Measurements from ENCODE around the gene NATD1. TPM values are rescaled to one million over a fixed set of nuclear protein-coding genes. Genes with fewer than 3 reads are reported as not detected.

NATD1 gene
- total RNA-seq, 4 donors from 2014 or later = 12.3 to 26.2 (median 18.1) TPM

- H3K9me3 ChIP-seq = no peaks in the 10 kb centered on the region
- peaks cover 59 to 66% (median 63%) of the 10 kb centered on the region in 4 donors for H3K4me1 ChIP-seq
- WGBS = 70% methylated on average over 15 of the region's 15 CpGs
These were observed 52.5 kb downstream of the NATD1 start for GRCh38 chr17:21200590-21201297.

GRCh38 chr17:21199856-21200255 is 53.4 kb downstream of the NATD1 start:
- Histone ChIP-seq H3K9me3 (no peaks in the 10 kb centered on the region), H3K27ac (replicated peaks in 1 of 4) (no peak overlapping the region), H3K4me1 (peaks cover 51 to 63% (median 61%) of the 10 kb centered on the region in 4 donors), H3K27me3 (no peaks in the 10 kb centered on the region), H3K36me3 (peaks cover 15 to 35% (median 24%) of the 10 kb centered on the region in 4 donors), H3K4me3 (no peak overlapping the region)
- intact Hi-C loops (cut with DNase I) = no loop called here
- WGBS = 77% methylated on average over 10 of the region's 10 CpGs
- no peak for DNase-seq (ENCODE audit: extremely low spot score)
- TF ChIP-seq EP300 (IDR thresholded peaks at IDR 0.05) (no peak), POLR2AphosphoS5 (IDR thresholded peaks at IDR 0.05) (no peak), POLR2A (IDR thresholded peaks at IDR 0.05; ENCODE audit: low read depth) (no peak)

More at GRCh38 chr17:21200590-21201297, 52.5 kb downstream of the NATD1 start:
- peaks cover 15 to 34% (median 24%) of the 10 kb centered on the region in 4 donors for H3K36me3 ChIP-seq
- no peak overlapping the region for H3K27ac ChIP-seq (replicated peaks in 1 of 4)
- intact Hi-C loops (cut with DNase I) = no loop called here
- no peaks in the 10 kb centered on the region for H3K27me3 ChIP-seq
- no peak for DNase-seq (ENCODE audit: extremely low spot score)
- TF ChIP-seq POLR2A (IDR thresholded peaks at IDR 0.05; ENCODE audit: low read depth) = no peak
- TF ChIP-seq EP300 (IDR thresholded peaks at IDR 0.05) = no peak
- no peak for TF ChIP-seq CTCF (IDR thresholded peaks at IDR 0.05)
- TF ChIP-seq POLR2AphosphoS5 (IDR thresholded peaks at IDR 0.05) = no peak
- no peak overlapping the region for H3K4me3 ChIP-seq

GRCh38 chr17:21199311-21199710 is 53.9 kb downstream of the NATD1 start:
- TF ChIP-seq CTCF (IDR thresholded peaks at IDR 0.05) (no peak), POLR2A (IDR thresholded peaks at IDR 0.05; ENCODE audit: low read depth) (no peak), EP300 (IDR thresholded peaks at IDR 0.05) (no peak), POLR2AphosphoS5 (IDR thresholded peaks at IDR 0.05) (no peak)
- no peak overlapping the region for H3K4me3 ChIP-seq
- no peak for DNase-seq (ENCODE audit: extremely low spot score)
- H3K4me1 ChIP-seq = peaks cover 51 to 63% (median 60%) of the 10 kb centered on the region in 4 donors
- no peaks in the 10 kb centered on the region for H3K9me3 ChIP-seq
- intact Hi-C loops (cut with DNase I) = no loop called here
- 57% methylated on average over 9 of the region's 9 CpGs for WGBS
- no peaks in the 10 kb centered on the region for H3K27me3 ChIP-seq
- peaks cover 15 to 35% (median 24%) of the 10 kb centered on the region in 4 donors for H3K36me3 ChIP-seq
- H3K27ac ChIP-seq (replicated peaks in 1 of 4) = no peak overlapping the region

- TF ChIP-seq POLR2AphosphoS5 (IDR thresholded peaks at IDR 0.05) (no peak), CTCF (IDR thresholded peaks at IDR 0.05) (no peak), POLR2A (IDR thresholded peaks at IDR 0.05; ENCODE audit: low read depth) (no peak), EP300 (IDR thresholded peaks at IDR 0.05) (no peak)
- no peaks in the 10 kb centered on the region for H3K9me3 ChIP-seq
- peaks cover 15 to 35% (median 24%) of the 10 kb centered on the region in 4 donors for H3K36me3 ChIP-seq
- DNase-seq (ENCODE audit: extremely low spot score) = no peak
- 98% methylated on average over 11 of the region's 20 CpGs for WGBS
- no peak overlapping the region for H3K4me3 ChIP-seq
- H3K27me3 ChIP-seq = no peaks in the 10 kb centered on the region
- peaks cover 50 to 61% (median 58%) of the 10 kb centered on the region in 4 donors for H3K4me1 ChIP-seq
- intact Hi-C loops (cut with DNase I) = no loop called here
- no peak overlapping the region for H3K27ac ChIP-seq (replicated peaks in 1 of 4)
These were observed 54.8 kb downstream of the NATD1 start for GRCh38 chr17:21198411-21198810.

- DNase-seq (ENCODE audit: extremely low spot score) = no peak
- Histone ChIP-seq H3K4me3 (no peak overlapping the region), H3K36me3 (peaks cover 15 to 40% (median 29%) of the 10 kb centered on the region in 4 donors), H3K27me3 (no peaks in the 10 kb centered on the region), H3K9me3 (no peaks in the 10 kb centered on the region), H3K4me1 (peaks cover 30 to 45% (median 45%) of the 10 kb centered on the region in 4 donors), H3K27ac (replicated peaks in 1 of 4) (no peak overlapping the region)
- TF ChIP-seq EP300 (IDR thresholded peaks at IDR 0.05) (no peak), CTCF (IDR thresholded peaks at IDR 0.05) (no peak), POLR2AphosphoS5 (IDR thresholded peaks at IDR 0.05) (no peak), POLR2A (IDR thresholded peaks at IDR 0.05; ENCODE audit: low read depth) (no peak)
- intact Hi-C loops (cut with DNase I) = no loop called here
- WGBS = 87% methylated on average over 4 of the region's 5 CpGs
These were observed 57.1 kb downstream of the NATD1 start for GRCh38 chr17:21196126-21196525.
